H9 (cell line): ENCODE data around the gene NINL. TPM values are rescaled to one million over a fixed set of nuclear protein-coding genes. Genes with fewer than 3 reads are reported as not detected.
A peak's percentile ranks its signal among the peaks of the same experiment; 100 is the strongest.

ENCODE experiments used
- DNase-seq: peaks from one replicate; pipeline ENCODE4 v3.0.0-alpha.2; 2017
- H2AFZ ChIP-seq: one replicate; pipeline ENCODE4 v1.6.1; 2013; ENCODE audit warnings: mild to moderate bottlenecking, low read length, control low read depth, moderate library complexity
- H2AK5ac ChIP-seq: 2 replicates; pipeline ENCODE4 v1.6.1; 2013; ENCODE audit warnings: low read length, control low read depth, mixed read lengths; ENCODE audit not compliant: insufficient read length
- H2BK120ac ChIP-seq: one replicate; pipeline ENCODE4 v1.6.1; 2013; ENCODE audit warnings: low read depth, mild to moderate bottlenecking, low read length, control low read depth, inconsistent platforms; ENCODE audit not compliant: poor library complexity, severe bottlenecking
- H2BK12ac ChIP-seq: 2 replicates; pipeline ENCODE4 v1.6.1; 2013; ENCODE audit warnings: low read length, control low read depth, mixed read lengths, low read depth; ENCODE audit not compliant: insufficient read length
- H2BK15ac ChIP-seq: 2 replicates; pipeline ENCODE4 v1.6.1; 2013; ENCODE audit warnings: low read depth, low read length, control low read depth
- H2BK20ac ChIP-seq: one replicate; pipeline ENCODE4 v1.6.1; 2013; ENCODE audit warnings: low read depth, mild to moderate bottlenecking, low read length, control low read depth, inconsistent platforms; ENCODE audit not compliant: poor library complexity, severe bottlenecking
- H2BK5ac ChIP-seq: 2 replicates; pipeline ENCODE4 v1.6.1; 2013; ENCODE audit warnings: low read length, control low read depth, mixed read lengths; ENCODE audit not compliant: insufficient read length
- H3K14ac ChIP-seq: 2 replicates; pipeline ENCODE4 v1.6.1; 2013; ENCODE audit warnings: low read length, control low read depth; ENCODE audit not compliant: insufficient read depth
- H3K18ac ChIP-seq: 2 replicates; pipeline ENCODE4 v1.6.1; 2013; ENCODE audit warnings: low read depth, mild to moderate bottlenecking, mixed read lengths, low read length, control low read depth; ENCODE audit not compliant: insufficient read length
- H3K23ac ChIP-seq: 2 replicates; pipeline ENCODE4 v1.6.1; 2013; ENCODE audit warnings: low read length, control low read depth, mixed read lengths, low read depth; ENCODE audit not compliant: insufficient read length
- H3K23me2 ChIP-seq: 2 replicates; pipeline ENCODE4 v1.6.1; 2013; ENCODE audit warnings: low read depth, mild to moderate bottlenecking, mixed read lengths, low read length, control low read depth; ENCODE audit not compliant: insufficient read length, poor library complexity, severe bottlenecking
- H3K27ac ChIP-seq: 2 replicates; pipeline ENCODE4 v1.5.1; 2013; ENCODE audit warnings: low read length, control low read depth, mixed read lengths, low read depth; ENCODE audit not compliant: insufficient read length
- H3K27me3 ChIP-seq: 2 replicates; pipeline ENCODE4 v1.6.1; 2013; ENCODE audit warnings: low read length, control low read depth, inconsistent platforms; ENCODE audit not compliant: insufficient read depth
- H3K4ac ChIP-seq: 2 replicates; pipeline ENCODE4 v1.6.1; 2013; ENCODE audit warnings: low read depth, mild to moderate bottlenecking, control low read depth, inconsistent platforms, low read length, moderate library complexity
- H3K4me1 ChIP-seq: 2 replicates; pipeline ENCODE4 v1.6.1; 2013; ENCODE audit warnings: low read length, control low read depth, inconsistent platforms; ENCODE audit not compliant: insufficient read depth
- H3K4me2 ChIP-seq: 2 replicates; pipeline ENCODE4 v1.6.1; 2013; ENCODE audit warnings: low read length, control low read depth, mixed read lengths; ENCODE audit not compliant: insufficient read length, insufficient read depth
- H3K56ac ChIP-seq: 2 replicates; pipeline ENCODE4 v1.6.1; 2013; ENCODE audit warnings: low read depth, mild to moderate bottlenecking, mixed read lengths, low read length, control low read depth; ENCODE audit not compliant: insufficient read length
- H3K79me1 ChIP-seq: 2 replicates; pipeline ENCODE4 v1.6.1; 2013; ENCODE audit warnings: low read depth, mild to moderate bottlenecking, moderate library complexity, low read length, control low read depth, inconsistent platforms; ENCODE audit not compliant: insufficient read depth, poor library complexity, severe bottlenecking
- H3K79me2 ChIP-seq: 2 replicates; pipeline ENCODE4 v1.6.1; 2013; ENCODE audit warnings: low read length, control low read depth, inconsistent platforms; ENCODE audit not compliant: insufficient read depth
- H3K9ac ChIP-seq: 2 replicates; pipeline ENCODE4 v1.6.1; 2013; ENCODE audit warnings: low read length, control low read depth, mixed read lengths; ENCODE audit not compliant: insufficient read length; ENCODE audit errors: extremely low read depth
- H3K9me3 ChIP-seq: one replicate; pipeline ENCODE4 v1.6.1; 2013; ENCODE audit warnings: low read depth, low read length, inconsistent platforms; ENCODE audit not compliant: control insufficient read depth
- H3T11ph ChIP-seq: one replicate; pipeline ENCODE4 v1.6.1; 2013; ENCODE audit warnings: mild to moderate bottlenecking, low read length, control low read depth, inconsistent platforms
- H4K20me1 ChIP-seq: one replicate; pipeline ENCODE4 v1.6.1; 2013; ENCODE audit not compliant: control insufficient read depth, insufficient read length, insufficient read depth
- H4K5ac ChIP-seq: 2 replicates; pipeline ENCODE4 v1.6.1; 2013; ENCODE audit warnings: low read depth, mild to moderate bottlenecking, mixed read lengths, low read length, control low read depth; ENCODE audit not compliant: insufficient read length
- H4K8ac ChIP-seq: replicated peaks from 2 replicates; pipeline ENCODE4 v1.6.1; 2013; ENCODE audit warnings: low read length, control low read depth, mixed read lengths, low read depth; ENCODE audit not compliant: insufficient read length
- H4K91ac ChIP-seq: 2 replicates; pipeline ENCODE4 v1.6.1; 2013; ENCODE audit warnings: low read depth, mild to moderate bottlenecking, moderate library complexity, mixed read lengths, low read length, control low read depth; ENCODE audit not compliant: insufficient read length
- H3K27ac Mint-ChIP-seq, 3 experiments: 2 replicates in 2 of 3; 3 replicates in 1 of 3; pipeline ENCODE4 v1.8.0; 2020 to 2021; ENCODE audit warnings: mixed read lengths in 3 of 3, mild to moderate bottlenecking in 1 of 3, moderate library complexity in 1 of 3
- H3K27me3 Mint-ChIP-seq: 2 replicates; pipeline ENCODE4 v1.8.0; 2021; ENCODE audit warnings: low read depth, mild to moderate bottlenecking, moderate library complexity, mixed read lengths
- H3K36me3 Mint-ChIP-seq, 3 experiments: 2 replicates in 2 of 3; 3 replicates in 1 of 3; pipeline ENCODE4 v1.8.0; 2020 to 2021; ENCODE audit warnings: low read depth in 3 of 3, mixed read lengths in 3 of 3; ENCODE audit not compliant: insufficient read depth in 1 of 3
- H3K4me1 Mint-ChIP-seq, 2 experiments: 2 replicates each; pipeline ENCODE4 v1.8.0; 2020; ENCODE audit warnings: mixed read lengths in 2 of 2
- H3K4me3 Mint-ChIP-seq, 2 experiments: 2 replicates in 1 of 2; 3 replicates in 1 of 2; pipeline ENCODE4 v1.8.0; 2020 to 2021; ENCODE audit warnings: mild to moderate bottlenecking in 2 of 2, mixed read lengths in 2 of 2, moderate library complexity in 1 of 2
- H3K9me3 Mint-ChIP-seq, 2 experiments: 2 replicates in 1 of 2; 3 replicates in 1 of 2; pipeline ENCODE4 v1.8.0; 2020; ENCODE audit warnings: mild to moderate bottlenecking in 2 of 2, mixed read lengths in 2 of 2, moderate library complexity in 1 of 2
- CTCF ChIP-seq: fragments of 200-600 bp; sonication (generic); conservative IDR thresholded peaks from 3 replicates; pipeline ENCODE4 v1.8.0; 2021; ENCODE audit warnings: antibody characterized with exemption, mild to moderate bottlenecking
- WGBS: extraction: QIAGEN DNeasy Blood & Tissue Kit; methylation state at CpG from one replicate; pipeline ENCODE4 v1.1.7; 2013; ENCODE audit warnings: missing lambda C conversion rate, low lambda C conversion rate, mixed read lengths; ENCODE audit not compliant: insufficient read length; ENCODE audit errors: extremely low coverage; 5-methylcytosine and 5-hydroxymethylcytosine counted together
- total RNA-seq: library from RNA; stranded (reverse); gene quantifications from 2 replicates; pipeline ENCODE4 v1.2.1, GENCODE V29; 2021

NINL gene
- total RNA-seq, 1 experiment from 2014 or later, result 34.3 TPM

DNA sequence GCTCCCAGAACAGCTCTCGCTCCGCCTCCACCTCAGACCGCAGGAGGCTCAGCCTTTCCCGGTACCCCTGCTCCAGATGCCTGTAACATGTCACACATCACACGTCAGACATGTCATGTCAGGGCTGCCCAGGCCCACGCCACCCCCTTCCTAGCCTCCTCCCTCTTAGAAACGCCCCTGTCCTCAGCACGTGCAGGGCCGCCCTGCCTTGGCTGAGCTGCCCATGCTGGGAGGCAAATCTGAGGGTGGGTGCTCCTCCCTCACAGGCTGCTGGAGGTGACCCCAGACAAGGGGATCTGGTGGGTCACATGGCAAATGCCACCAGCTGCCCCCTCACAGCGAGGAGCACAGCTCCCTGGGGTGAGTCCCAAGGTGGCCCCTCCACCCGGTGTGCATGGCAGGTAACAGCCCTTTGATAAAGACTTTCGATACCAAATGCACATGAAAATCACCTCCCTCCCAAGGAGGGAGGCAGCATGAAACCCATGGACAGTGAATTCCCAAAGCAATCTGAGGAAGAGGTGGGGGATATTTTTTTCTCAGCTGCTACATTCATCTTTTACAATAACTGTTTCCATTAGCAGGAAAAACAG is 93.8 kb downstream of the NINL start:
- Histone ChIP-seq H3K56ac (no peak overlapping the region), H3K23me2 (no peaks in the 10 kb centered on the region), H3K27ac (no peak overlapping the region), H3K18ac (no peak overlapping the region), H4K20me1 (no peaks in the 10 kb centered on the region), H4K5ac (no peak overlapping the region), H3K4ac (no peak overlapping the region), H3T11ph (no peak overlapping the region), H2BK12ac (no peak overlapping the region), H2AK5ac (no peak overlapping the region), H3K79me1 (no peaks in the 10 kb centered on the region), H2AFZ (no peak overlapping the region), H3K14ac (no peak overlapping the region), H4K91ac (no peak overlapping the region), H2BK20ac (no peak overlapping the region), H2BK15ac (no peak overlapping the region), H3K79me2 (no peaks in the 10 kb centered on the region), H2BK120ac (no peak overlapping the region), H3K27me3 (no peaks in the 10 kb centered on the region), H3K23ac (no peak overlapping the region), H3K4me1 (no peaks in the 10 kb centered on the region; the same call in 1 of the 2 replicates), H2BK5ac (no peak overlapping the region), H3K4me2 (no peak overlapping the region), H3K9me3 (no peaks in the 10 kb centered on the region), H4K8ac (no peak overlapping the region), H3K9ac (no peak overlapping the region)
- Mint-ChIP-seq H3K4me1 (peaks cover 25 to 28% of the 10 kb centered on the region in 2 experiments), H3K9me3 (no peaks in the 10 kb centered on the region), H3K27ac (peak overlapping the region; percentile 7 to 93 (median 86); a peak in 5 of 7 replicates), H3K27me3 (no peaks in the 10 kb centered on the region; the same call in 1 of the 2 replicates), H3K4me3 (no peak overlapping the region), H3K36me3 (peaks cover 27 to 51% (median 47%) of the 10 kb centered on the region in 3 experiments; a peak in 6 of 7 replicates)
- no peak for TF ChIP-seq CTCF
- WGBS, result no CpG with 5 or more reads among the region's 12 CpGs
- DNase-seq, result no peak
